HEK293 (cell line): ENCODE measurements around the gene ARIH2.

Experiments
- CTCF ChIA-PET: fragments of 350-600 bp; formaldehyde crosslinking; extraction: SDS; loops from one replicate; lab custom pipeline; 2021; ENCODE audit warnings: antibody characterized with exemption; lab: Yijun Ruan, JAX
- POLR2A ChIA-PET: fragments of 300-600 bp; formaldehyde crosslinking; extraction: SDS; loops from one replicate; lab custom pipeline; 2020; ENCODE audit warnings: antibody characterized with exemption, inconsistent platforms; lab: Yijun Ruan, JAX
- H3K27ac ChIP-seq: fragments of 200-500 bp; sonication (Bioruptor generic); 2 replicates; pipeline ENCODE4 v1.5.1; 2014; ENCODE audit warnings: low read depth, low read length, control low read depth, inconsistent platforms; ENCODE audit errors: extremely low read depth
- H3K36me3 ChIP-seq, 2 experiments: fragments of 200-500 bp in 1 of 2; sonication (Bioruptor generic) in 1 of 2; 1 replicate in 1 of 2; 2 replicates in 1 of 2; pipeline ENCODE4 v1.5.1; 2014 to 2017; ENCODE audit warnings: inconsistent platforms in 2 of 2, low read length in 2 of 2; ENCODE audit not compliant: control insufficient read depth in 2 of 2, insufficient read depth in 1 of 2
- H3K4me1 ChIP-seq: fragments of 200-500 bp; sonication (Bioruptor generic); 2 replicates; pipeline ENCODE4 v1.5.1; 2014; ENCODE audit warnings: mild to moderate bottlenecking, low read length, inconsistent platforms; ENCODE audit not compliant: control insufficient read depth, insufficient read depth
- H3K4me3 ChIP-seq: 2 replicates; pipeline ENCODE4 v1.5.1; 2011; ENCODE audit warnings: low read depth, mild to moderate bottlenecking, control low read depth, low read length, moderate library complexity
- H3K9me3 ChIP-seq: fragments of 200-500 bp; sonication (Bioruptor generic); 2 replicates; pipeline ENCODE4 v1.5.1; 2014; ENCODE audit warnings: low read depth, low read length, inconsistent platforms; ENCODE audit not compliant: control insufficient read depth, insufficient read depth
- GLIS1 ChIP-seq: fragments of 450-650 bp; formaldehyde crosslinking; IDR thresholded peaks from 2 replicates; pipeline ENCODE4 v1.5.1; 2016; ENCODE audit warnings: missing biosample characterization, missing genetic modification characterization
- HOXC10 ChIP-seq: sonication (generic); formaldehyde crosslinking; IDR thresholded peaks from 2 replicates; pipeline ENCODE4 v1.8.1; 2023; ENCODE audit warnings: mild to moderate bottlenecking, missing genetic modification reagents
- KLF16 ChIP-seq: fragments of 450-650 bp; formaldehyde crosslinking; IDR thresholded peaks from 2 replicates; pipeline ENCODE4 v1.5.1; 2017; ENCODE audit warnings: missing biosample characterization, missing genetic modification characterization
- PRDM6 ChIP-seq: fragments of 450-650 bp; formaldehyde crosslinking; IDR thresholded peaks from 2 replicates; pipeline ENCODE4 v1.5.1; 2017; ENCODE audit warnings: missing biosample characterization, missing genetic modification characterization
- SCRT1 ChIP-seq: fragments of 450-650 bp; formaldehyde crosslinking; IDR thresholded peaks from 2 replicates; pipeline ENCODE4 v1.5.1; 2016; ENCODE audit warnings: missing biosample characterization, missing genetic modification characterization, borderline replicate concordance
- TRIM28 ChIP-seq: IDR thresholded peaks from 2 replicates; pipeline ENCODE4 v1.6.1; 2011; ENCODE audit warnings: low read length, control low read depth, borderline replicate concordance
- TSHZ1 ChIP-seq: fragments of 450-650 bp; formaldehyde crosslinking; IDR thresholded peaks from 2 replicates; pipeline ENCODE4 v1.5.1; 2016; ENCODE audit warnings: missing biosample characterization, missing genetic modification characterization, borderline replicate concordance
- ZBTB8A ChIP-seq: fragments of 450-650 bp; formaldehyde crosslinking; IDR thresholded peaks from 2 replicates; pipeline ENCODE4 v1.5.1; 2016; ENCODE audit warnings: missing biosample characterization, missing genetic modification characterization
- ZFP41 ChIP-seq: fragments of 450-650 bp; formaldehyde crosslinking; IDR thresholded peaks from 2 replicates; pipeline ENCODE4 v1.5.1; 2016; ENCODE audit warnings: missing biosample characterization, missing genetic modification characterization, borderline replicate concordance
- ZIC2 ChIP-seq: fragments of 450-650 bp; formaldehyde crosslinking; IDR thresholded peaks from 2 replicates; pipeline ENCODE4 v1.5.1; 2016; ENCODE audit warnings: missing biosample characterization, missing genetic modification characterization
- ZNF112 ChIP-seq: fragments of 450-650 bp; formaldehyde crosslinking; IDR thresholded peaks from 2 replicates; pipeline ENCODE4 v1.5.0; 2017; ENCODE audit warnings: missing biosample characterization, missing genetic modification characterization
- ZNF133 ChIP-seq: fragments of 450-650 bp; formaldehyde crosslinking; IDR thresholded peaks from 2 replicates; pipeline ENCODE4 v1.5.1; 2016; ENCODE audit warnings: missing biosample characterization, missing genetic modification characterization
- ZNF19 ChIP-seq: fragments of 450-650 bp; formaldehyde crosslinking; IDR thresholded peaks from 2 replicates; pipeline ENCODE4; 2016; ENCODE audit warnings: missing biosample characterization, missing genetic modification characterization, low read depth
- ZNF2 ChIP-seq: fragments of 450-650 bp; formaldehyde crosslinking; IDR thresholded peaks from 2 replicates; pipeline ENCODE4 v1.5.1; 2016; ENCODE audit warnings: missing biosample characterization, missing genetic modification characterization
- ZNF221 ChIP-seq: fragments of 450-650 bp; formaldehyde crosslinking; IDR thresholded peaks from 2 replicates; pipeline ENCODE4 v1.5.1; 2017; ENCODE audit warnings: missing biosample characterization, missing genetic modification characterization, borderline replicate concordance
- ZNF341 ChIP-seq: fragments of 450-650 bp; formaldehyde crosslinking; IDR thresholded peaks from 2 replicates; pipeline ENCODE4; 2016; ENCODE audit warnings: low read depth, missing biosample characterization, missing genetic modification characterization
- ZNF350 ChIP-seq: fragments of 450-650 bp; formaldehyde crosslinking; IDR thresholded peaks from 2 replicates; pipeline ENCODE4 v1.5.0; 2017; ENCODE audit warnings: missing biosample characterization, mild to moderate bottlenecking, missing genetic modification characterization
- ZNF423 ChIP-seq: fragments of 450-650 bp; formaldehyde crosslinking; IDR thresholded peaks from 2 replicates; pipeline ENCODE4 v1.5.1; 2016; ENCODE audit warnings: missing biosample characterization, missing genetic modification characterization
- ZNF692 ChIP-seq: fragments of 450-650 bp; formaldehyde crosslinking; IDR thresholded peaks from 2 replicates; pipeline ENCODE4 v1.5.1; 2016; ENCODE audit warnings: missing biosample characterization, missing genetic modification characterization
- ZNF701 ChIP-seq: fragments of 450-650 bp; formaldehyde crosslinking; IDR thresholded peaks from 2 replicates; pipeline ENCODE4 v1.5.1; 2016; ENCODE audit warnings: missing biosample characterization, missing genetic modification characterization
- ZSCAN4 ChIP-seq: fragments of 450-650 bp; formaldehyde crosslinking; IDR thresholded peaks from 2 replicates; pipeline ENCODE4 v1.5.1; 2017; ENCODE audit warnings: missing biosample characterization, missing genetic modification characterization

Gene ARIH2

GRCh38 chr3:48999085-48999858, 80.6 kb downstream of the ARIH2 start:
- Histone ChIP-seq H3K9me3 (no peaks in the 10 kb centered on the region), H3K4me1 (peaks cover 13% of the 10 kb centered on the region), H3K36me3 (peaks cover 0 to 12% of the 10 kb centered on the region in 2 experiments; a peak in 2 of 3 replicates), H3K4me3 (no peak overlapping the region), H3K27ac (peak overlapping the region; percentile 52)
- ChIA-PET POLR2A (interaction anchor here (5.6 kb wide), 1 partner anchor 8 kb away, joined by 34 read pairs; the partner anchor contains the start of gene WDR6), CTCF (interaction anchor here (1.7 kb wide), 1 partner anchor 11 kb away, joined by 5 read pairs; no protein-coding TSS in a partner anchor)
- TF ChIP-seq HOXC10 (CRISPR knock-in tag), result no peak
- TF ChIP-seq PRDM6, result peak; percentile 45; the same call in 1 of the 2 replicates
- TF ChIP-seq ZNF221 (tag by site-specific recombination), result no peak
- peak; percentile 99 for TF ChIP-seq ZIC2
- peak; percentile 96 for TF ChIP-seq GLIS1
- TF ChIP-seq ZNF692 (tag by site-specific recombination), result 0 out of 2 replicates have a peak, but pooled peaks have one; percentile 43
- peak; percentile 94 for TF ChIP-seq ZNF423 (tag by site-specific recombination)
- peak; percentile 53 for TF ChIP-seq ZBTB8A (tag by site-specific recombination)
- TF ChIP-seq ZNF341 (tag by site-specific recombination), result peak; percentile 31; the same call in 1 of the 2 replicates
- TF ChIP-seq ZNF701 (tag by site-specific recombination), result no peak
- no peak for TF ChIP-seq ZNF133 (tag by site-specific recombination)

GRCh38 chr3:49001155-49001554, 82.5 kb downstream of the ARIH2 start:
- CTCF ChIA-PET, result interaction anchor here (1.2 kb wide), 1 partner anchor 7 kb away, joined by 3 read pairs; no protein-coding TSS in a partner anchor
- Histone ChIP-seq H3K9me3 (no peaks in the 10 kb centered on the region), H3K36me3 (peaks cover 0 to 10% of the 10 kb centered on the region in 2 experiments; a peak in 1 of 3 replicates), H3K4me3 (no peak overlapping the region), H3K4me1 (peaks cover 13% of the 10 kb centered on the region), H3K27ac (no peak overlapping the region)
- TF ChIP-seq ZNF19 (tag by site-specific recombination), result no peak
- no peak for TF ChIP-seq KLF16 (tag by site-specific recombination)
- no peak for TF ChIP-seq HOXC10 (CRISPR knock-in tag)
- no peak for TF ChIP-seq ZFP41 (tag by site-specific recombination)
- no peak for TF ChIP-seq TRIM28
- no peak for TF ChIP-seq ZNF112
- TF ChIP-seq TSHZ1 (tag by site-specific recombination), result no peak
- no peak for TF ChIP-seq SCRT1
- TF ChIP-seq ZSCAN4 (tag by site-specific recombination), result no peak
- no peak for TF ChIP-seq ZNF350
- no peak for TF ChIP-seq ZNF2 (tag by site-specific recombination)
- POLR2A ChIA-PET, result interaction anchor here (0.5 to 1.2 kb wide), 2 partner anchors 10 to 180 kb away, joined by 4 read pairs; no protein-coding TSS in a partner anchor
